Smooth muscle cell (in vitro differentiated cells): ENCODE results near the gene TDG. TPM values are rescaled to one million over a fixed set of nuclear protein-coding genes. Genes with fewer than 3 reads are reported as not detected.

ENCODE experiments used
- DNase-seq: peaks from one replicate; lab custom pipeline; 2025; ENCODE audit not compliant: unreplicated experiment; lab: John Stamatoyannopoulos, UW
- H2AFZ ChIP-seq: fragments of 200-600 bp; sonication (generic); 2 replicates; pipeline ENCODE4 v1.6.0; 2016; ENCODE audit warnings: antibody characterized with exemption, low read depth, mild to moderate bottlenecking
- H3F3A ChIP-seq: fragments of 200-600 bp; sonication (generic); 2 replicates; pipeline ENCODE4 v1.6.0; 2017; ENCODE audit warnings: antibody characterized with exemption, low read depth
- H3K27ac ChIP-seq: fragments of 200-600 bp; sonication (generic); 2 replicates; pipeline ENCODE4 v1.5.1; 2016; ENCODE audit warnings: low read depth, mild to moderate bottlenecking
- H3K27me3 ChIP-seq: fragments of 200-600 bp; sonication (generic); 2 replicates; pipeline ENCODE4 v1.6.1; 2016; ENCODE audit warnings: low read depth, mild to moderate bottlenecking
- H3K36me3 ChIP-seq: fragments of 200-600 bp; sonication (generic); 2 replicates; pipeline ENCODE4 v1.5.1; 2016; ENCODE audit warnings: low read depth
- H3K4me1 ChIP-seq: fragments of 200-600 bp; sonication (generic); 2 replicates; pipeline ENCODE4 v1.5.1; 2016; ENCODE audit warnings: low read depth
- H3K4me2 ChIP-seq: fragments of 200-600 bp; sonication (generic); 2 replicates; pipeline ENCODE4 v1.6.0; 2016; ENCODE audit warnings: mild to moderate bottlenecking
- H3K4me3 ChIP-seq: fragments of 200-600 bp; sonication (generic); 2 replicates; pipeline ENCODE4 v1.5.1; 2016; ENCODE audit warnings: mild to moderate bottlenecking
- H3K79me2 ChIP-seq: fragments of 200-600 bp; sonication (generic); 2 replicates; pipeline ENCODE4 v1.6.0; 2016; ENCODE audit warnings: low read depth, mild to moderate bottlenecking
- H3K9ac ChIP-seq: fragments of 200-600 bp; sonication (generic); 2 replicates; pipeline ENCODE4 v1.6.0; 2016; ENCODE audit warnings: low read depth
- H3K9me3 ChIP-seq: fragments of 200-600 bp; sonication (generic); replicated peaks from 2 replicates; pipeline ENCODE4 v1.5.1; 2016; ENCODE audit warnings: low read depth
- H4K20me1 ChIP-seq: fragments of 200-600 bp; sonication (generic); 2 replicates; pipeline ENCODE4 v1.6.0; 2016; ENCODE audit warnings: low read depth
- CTCF ChIP-seq: fragments of 200-600 bp; sonication (generic); IDR thresholded peaks from 2 replicates; pipeline ENCODE4 v1.5.1; 2017; ENCODE audit warnings: borderline replicate concordance, mild to moderate bottlenecking, antibody characterized with exemption; ENCODE audit not compliant: insufficient read depth, poor library complexity, severe bottlenecking
- WGBS: methylation state at CpG from one replicate; pipeline ENCODE4 v1.1.7; 2016; ENCODE audit warnings: low lambda C conversion rate; 5-methylcytosine and 5-hydroxymethylcytosine counted together
- polyA plus RNA-seq: library from polyadenylated mRNA; unstranded; fragments of >200 nt; fragmentation: Nextera tagmentation; extraction: Ambion mirVana; gene quantifications from 2 replicates; pipeline ENCODE4 v1.2.1, GENCODE V29; 2016
- total RNA-seq: library from RNA; depleted of rRNA; stranded (reverse); fragments of >200 nt; gene quantifications from 2 replicates; pipeline ENCODE4 v1.2.3, GENCODE V29; 2014

Gene TDG
- total and polyA plus RNA-seq, 2 experiments from 2014 or later: 34.5 to 61.1 TPM

- Histone ChIP-seq H3K9ac (no peak overlapping the region), H3K36me3 (peaks cover 69% of the 10 kb centered on the region), H3K4me1 (no peaks in the 10 kb centered on the region), H3K27me3 (no peaks in the 10 kb centered on the region), H3K4me3 (no peak overlapping the region), H3F3A (peaks cover 57% of the 10 kb centered on the region), H3K9me3 (no peaks in the 10 kb centered on the region), H4K20me1 (peaks cover 69% of the 10 kb centered on the region), H3K79me2 (peaks cover 18% of the 10 kb centered on the region), H3K27ac (peak overlapping the region; percentile 23), H3K4me2 (no peak overlapping the region), H2AFZ (no peak overlapping the region)
- TF ChIP-seq CTCF: no peak
- no peak for DNase-seq
- 63% methylated on average over 3 of the region's 3 CpGs for WGBS
Measured at GRCh38 chr12:103944964-103945363, 20.7 kb upstream of the TDG start.

- H4K20me1 ChIP-seq: peaks cover 56% of the 10 kb centered on the region
- no peak for TF ChIP-seq CTCF
- no peaks in the 10 kb centered on the region for H3K4me1 ChIP-seq
- no peaks in the 10 kb centered on the region for H3K9me3 ChIP-seq
- no peak overlapping the region for H3K4me2 ChIP-seq
- no peaks in the 10 kb centered on the region for H3K27me3 ChIP-seq
- H3K9ac ChIP-seq: no peak overlapping the region
- DNase-seq: no peak
- H3K4me3 ChIP-seq: no peak overlapping the region
- H2AFZ ChIP-seq: no peak overlapping the region
- peaks cover 15% of the 10 kb centered on the region for H3K79me2 ChIP-seq
- H3K27ac ChIP-seq: peak overlapping the region; percentile 35
- peaks cover 50% of the 10 kb centered on the region for H3K36me3 ChIP-seq
- 96% methylated on average over 7 of the region's 7 CpGs for WGBS
- H3F3A ChIP-seq: peaks cover 70% of the 10 kb centered on the region
Measured at GRCh38 chr12:103947871-103948555, 17.7 kb upstream of the TDG start.

- Histone ChIP-seq H2AFZ (no peak overlapping the region), H3K27me3 (no peaks in the 10 kb centered on the region), H3K79me2 (peaks cover 9% of the 10 kb centered on the region), H3K4me3 (no peak overlapping the region), H3K9me3 (no peaks in the 10 kb centered on the region), H3K4me1 (no peaks in the 10 kb centered on the region), H3K9ac (no peak overlapping the region), H3K36me3 (peaks cover 41% of the 10 kb centered on the region), H3F3A (peaks cover 70% of the 10 kb centered on the region), H3K27ac (peak overlapping the region; percentile 35), H3K4me2 (no peak overlapping the region), H4K20me1 (peaks cover 49% of the 10 kb centered on the region)
- 80% methylated on average over 13 of the region's 13 CpGs for WGBS
- no peak for DNase-seq
- TF ChIP-seq CTCF: no peak
Measured at GRCh38 chr12:103948746-103949406, 16.8 kb upstream of the TDG start.

- no peak for TF ChIP-seq CTCF
- 0% methylated on average over 1 of the region's 1 CpG for WGBS
Measured at GRCh38 chr12:103952497-103952896, 13.2 kb upstream of the TDG start.

More at GRCh38 chr12:103952497-103952896, 13.2 kb upstream of the TDG start:
- no peak for DNase-seq
- H3K4me3 ChIP-seq: no peak overlapping the region
- peaks cover 26% of the 10 kb centered on the region for H3K79me2 ChIP-seq
- H4K20me1 ChIP-seq: peaks cover 22% of the 10 kb centered on the region
- peaks cover 21% of the 10 kb centered on the region for H3K36me3 ChIP-seq
- no peak overlapping the region for H3K4me2 ChIP-seq
- H3K9ac ChIP-seq: no peak overlapping the region
- no peak overlapping the region for H3K27ac ChIP-seq
- no peaks in the 10 kb centered on the region for H3K27me3 ChIP-seq
- H3K4me1 ChIP-seq: peaks cover 11% of the 10 kb centered on the region
- H3F3A ChIP-seq: peaks cover 51% of the 10 kb centered on the region
- no peaks in the 10 kb centered on the region for H3K9me3 ChIP-seq
- no peak overlapping the region for H2AFZ ChIP-seq
